SJSA1 (cell line): ENCODE results near the gene PFKM. TPM values are rescaled to one million over a fixed set of nuclear protein-coding genes. Genes with fewer than 3 reads are reported as not detected.
"Not testable (repeated sequence)": the region's sequence is repeated elsewhere in the genome, so short reads cannot be mapped to it uniquely, and the experiment has no call there.

Source experiments
- DNase-seq, 2 experiments: peaks; one replicate each; pipeline ENCODE4 v3.0.0-alpha.2; 2015 to 2020; ENCODE audit warnings: low spot score in 2 of 2, low read depth in 1 of 2
- H3K27ac ChIP-seq: fragments of 250-450 bp; sonication (Bioruptor Pico); 2 replicates; pipeline ENCODE4 v1.5.1; 2020; ENCODE audit warnings: mild to moderate bottlenecking, moderate library complexity
- H3K27me3 ChIP-seq: fragments of 250-450 bp; sonication (Bioruptor Pico); replicated peaks from 2 replicates; pipeline ENCODE4 v1.5.1; 2020; ENCODE audit warnings: mild to moderate bottlenecking, moderate library complexity
- H3K36me3 ChIP-seq: fragments of 250-450 bp; sonication (Bioruptor Pico); 2 replicates; pipeline ENCODE4 v1.5.1; 2020; ENCODE audit warnings: mild to moderate bottlenecking
- H3K4me1 ChIP-seq: fragments of 250-450 bp; sonication (Bioruptor Pico); replicated peaks from 2 replicates; pipeline ENCODE4 v1.6.1; 2021; ENCODE audit warnings: mild to moderate bottlenecking
- H3K4me3 ChIP-seq: fragments of 250-450 bp; sonication (Bioruptor Pico); 2 replicates; pipeline ENCODE4 v1.5.1; 2020; ENCODE audit warnings: mild to moderate bottlenecking
- H3K9me3 ChIP-seq: fragments of 250-450 bp; sonication (Bioruptor Pico); replicated peaks from 2 replicates; pipeline ENCODE4 v1.5.1; 2020; ENCODE audit warnings: mild to moderate bottlenecking
- total RNA-seq: library from RNA; depleted of rRNA; stranded (reverse); fragments of >200 nt; shearing (Covaris generic); gene quantifications from 2 replicates; pipeline ENCODE4 v1.2.3, GENCODE V29; 2014

The PFKM gene
- total RNA-seq, 1 experiment from 2014 or later, result 920 TPM

GRCh38 chr12:48092611-48093010 is 26.6 kb upstream of the PFKM start:
- H3K4me1 ChIP-seq, result no peaks in the 10 kb centered on the region
- H3K4me3 ChIP-seq, result no peak overlapping the region
- H3K27me3 ChIP-seq, result peaks cover 5% of the 10 kb centered on the region
- H3K36me3 ChIP-seq, result peaks cover 67% of the 10 kb centered on the region
- no peaks in the 10 kb centered on the region for H3K9me3 ChIP-seq
- H3K27ac ChIP-seq, result no peak overlapping the region
- DNase-seq, result no peak

- Histone ChIP-seq H3K4me3 (peak overlapping the region; percentile 61), H3K9me3 (no peaks in the 10 kb centered on the region), H3K4me1 (peaks cover 26% of the 10 kb centered on the region), H3K27ac (peak overlapping the region; percentile 96), H3K36me3 (peaks cover 49% of the 10 kb centered on the region), H3K27me3 (no peaks in the 10 kb centered on the region)
- peak; percentile 74 to 85 for DNase-seq
Measured at GRCh38 chr12:48104531-48104930, 14.6 kb upstream of the PFKM start.

- peaks cover 41% of the 10 kb centered on the region for H3K36me3 ChIP-seq
Measured at GRCh38 chr12:48105321-48105866, 13.8 kb upstream of the PFKM start.

GRCh38 chr12:48105867-48106680 is 13.1 kb upstream of the PFKM start, which contains the start of gene SENP1:
TSS of gene SENP1 (minus strand) at chr12:48106079. CDS start at chr12:48101472, 4,607 bp downstream.
- Histone ChIP-seq H3K27me3 (no peaks in the 10 kb centered on the region), H3K4me3 (peak within 1 kb of the TSS; percentile 61), H3K4me1 (peaks cover 41% of the 10 kb centered on the region), H3K36me3 (peaks cover 34% of the 10 kb centered on the region), H3K9me3 (no peaks in the 10 kb centered on the region), H3K27ac (peak within 1 kb of the TSS; percentile 96)
- peak; percentile 100 for DNase-seq

More at GRCh38 chr12:48105321-48105866, 13.8 kb upstream of the PFKM start:
- Histone ChIP-seq H3K9me3 (no peaks in the 10 kb centered on the region), H3K27me3 (no peaks in the 10 kb centered on the region), H3K27ac (peak overlapping the region; percentile 96), H3K4me1 (peaks cover 34% of the 10 kb centered on the region), H3K4me3 (peak overlapping the region; percentile 61)
- DNase-seq, result no peak

GRCh38 chr12:48106681-48107613 is 12.2 kb upstream of the PFKM start:
- peak in 1 of 2 experiments; percentile 80 for DNase-seq
- Histone ChIP-seq H3K9me3 (no peaks in the 10 kb centered on the region), H3K27me3 (no peaks in the 10 kb centered on the region), H3K27ac (peak overlapping the region; percentile 96), H3K4me3 (peak overlapping the region; percentile 61), H3K36me3 (peaks cover 25% of the 10 kb centered on the region), H3K4me1 (peaks cover 41% of the 10 kb centered on the region)

- peak in 1 of 2 experiments; percentile 58 for DNase-seq
- H3K36me3 ChIP-seq, result peaks cover 12% of the 10 kb centered on the region
- no peaks in the 10 kb centered on the region for H3K27me3 ChIP-seq
- no peak overlapping the region for H3K27ac ChIP-seq
- no peaks in the 10 kb centered on the region for H3K9me3 ChIP-seq
- peaks cover 34% of the 10 kb centered on the region for H3K4me1 ChIP-seq
- no peak overlapping the region for H3K4me3 ChIP-seq
Measured at GRCh38 chr12:48109424-48109823, 9.7 kb upstream of the PFKM start.

- DNase-seq, result peak; percentile 84 to 92
- Histone ChIP-seq H3K27ac (no peak overlapping the region), H3K36me3 (peaks cover 3% of the 10 kb centered on the region), H3K27me3 (no peaks in the 10 kb centered on the region), H3K4me3 (no peak overlapping the region), H3K9me3 (no peaks in the 10 kb centered on the region), H3K4me1 (peaks cover 30% of the 10 kb centered on the region)
Measured at GRCh38 chr12:48110691-48111311, 8.4 kb upstream of the PFKM start.

GRCh38 chr12:48111312-48111693 is 7.9 kb upstream of the PFKM start:
- not testable (repeated sequence) for H3K27me3 ChIP-seq, H3K36me3 ChIP-seq, H3K4me3 ChIP-seq, H3K9me3 ChIP-seq, H3K27ac ChIP-seq
- peaks cover 29% of the 10 kb centered on the region for H3K4me1 ChIP-seq
- peak in 1 of 2 experiments; percentile 71 for DNase-seq

GRCh38 chr12:48115957-48116356 is 3.2 kb upstream of the PFKM start:
- H3K27me3 ChIP-seq, result peaks cover 9% of the 10 kb centered on the region
- H3K9me3 ChIP-seq, result no peaks in the 10 kb centered on the region
- peaks cover 6% of the 10 kb centered on the region for H3K36me3 ChIP-seq
- peaks cover 21% of the 10 kb centered on the region for H3K4me1 ChIP-seq
- no peak overlapping the region for H3K27ac ChIP-seq
- H3K4me3 ChIP-seq, result no peak overlapping the region
- DNase-seq, result no peak

GRCh38 chr12:48118284-48118871 is 786 bp upstream of the PFKM start:
- Histone ChIP-seq H3K36me3 (peaks cover 30% of the 10 kb centered on the region), H3K27me3 (peaks cover 9% of the 10 kb centered on the region), H3K4me1 (peaks cover 20% of the 10 kb centered on the region), H3K27ac (no peak overlapping the region), H3K9me3 (no peaks in the 10 kb centered on the region), H3K4me3 (peak overlapping the region; percentile 54)
- peak in 1 of 2 experiments; percentile 89 for DNase-seq

- Histone ChIP-seq H3K4me3 (peak overlapping the region; percentile 54), H3K27ac (no peak overlapping the region; the same call in 1 of the 2 replicates), H3K36me3 (peaks cover 44% of the 10 kb centered on the region), H3K27me3 (peaks cover 9% of the 10 kb centered on the region), H3K9me3 (no peaks in the 10 kb centered on the region), H3K4me1 (peaks cover 20% of the 10 kb centered on the region)
- peak; percentile 79 to 97 for DNase-seq
Measured at GRCh38 chr12:48119834-48120195, 651 bp downstream of the PFKM start.

- H3K27me3 ChIP-seq, result peaks cover 9% of the 10 kb centered on the region
- H3K4me1 ChIP-seq, result peaks cover 20% of the 10 kb centered on the region
- DNase-seq, result peak in 1 of 2 experiments; percentile 59
- no peaks in the 10 kb centered on the region for H3K9me3 ChIP-seq
- no peak overlapping the region for H3K4me3 ChIP-seq
- peaks cover 62% of the 10 kb centered on the region for H3K36me3 ChIP-seq
- H3K27ac ChIP-seq, result no peak overlapping the region
Measured at GRCh38 chr12:48121522-48121921, 2.4 kb downstream of the PFKM start.
